Measurements from ENCODE around the gene CERS4. TPM values are rescaled to one million over a fixed set of nuclear protein-coding genes. Genes with fewer than 3 reads are reported as not detected.

CERS4 gene
- total and polyA plus RNA-seq, 2 donors (not counting 1 experiment from before 2014, with no cell fraction given): 104 to 125 TPM

DNA sequence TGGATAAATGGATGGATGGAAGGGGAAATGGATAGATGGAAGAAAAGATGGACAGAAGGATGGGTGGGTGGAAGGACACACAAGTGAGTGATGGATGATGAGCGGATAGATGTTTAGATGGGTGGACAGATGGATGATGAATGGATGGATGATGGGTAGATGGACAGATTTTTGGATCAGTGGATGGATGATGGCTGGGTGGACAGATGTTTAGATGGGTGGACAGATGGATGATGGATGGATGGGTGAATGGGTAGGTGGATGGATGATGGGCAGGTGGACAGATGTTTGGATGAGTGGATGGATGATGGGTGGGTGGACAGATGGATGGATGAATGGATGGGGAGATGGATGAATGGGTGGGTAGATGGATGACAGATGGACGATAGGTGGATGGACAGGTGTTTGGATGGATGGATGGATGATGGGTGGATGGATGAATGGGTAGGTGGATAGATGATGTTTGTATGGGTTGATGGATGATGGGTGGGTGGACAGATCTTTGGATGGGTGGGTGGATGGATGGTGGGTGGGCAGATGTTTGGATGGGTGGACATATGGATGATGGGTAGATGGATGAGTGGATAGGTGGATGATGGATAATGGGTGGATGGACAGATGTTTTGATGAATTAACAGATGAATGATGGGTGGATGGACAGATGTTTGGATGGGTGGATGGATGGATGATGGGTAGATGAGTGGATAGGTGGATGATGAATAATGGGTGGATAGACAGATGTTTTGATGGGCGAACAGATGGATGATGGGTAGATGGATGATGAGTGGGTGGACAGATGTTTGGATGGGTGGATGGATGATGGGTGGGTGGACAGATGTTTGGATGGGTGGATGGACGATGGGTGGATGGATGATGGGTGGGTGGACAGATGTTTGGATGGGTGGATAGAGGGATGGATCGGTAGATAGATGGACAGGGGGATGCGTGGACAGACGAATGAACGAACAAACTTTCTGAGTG is 39.5 kb downstream of the CERS4 start:
- no peak for DNase-seq
- no peak for ATAC-seq (ENCODE audit: low read depth)
- intact Hi-C loops (cut with micrococcal nuclease): no loop called here
- H3K9me3 ChIP-seq (ENCODE audit: control extremely low read depth in 1 of 3, control insufficient read depth in 2 of 3, insufficient read depth in 1 of 3, low read length in 2 of 3): peaks cover 0 to under 1% (median 0%) of the 10 kb centered on the region in 3 donors
- ChIA-PET POLR2A (no interaction called here), CTCF (no interaction called here)
- no peaks in the 10 kb centered on the region for H3K27me3 Mint-ChIP-seq
- no peaks in the 10 kb centered on the region for H3K9me3 Mint-ChIP-seq (ENCODE audit: insufficient read depth)
- H3K4me1 ChIP-seq (ENCODE audit: control insufficient read depth in 2 of 2, insufficient read depth in 2 of 2, low read length in 2 of 2): peaks cover 5 to 7% of the 10 kb centered on the region in 2 donors
- no peak overlapping the region for H3K9ac ChIP-seq (ENCODE audit: low read length)
- H3K36me3 ChIP-seq (replicated peaks in 1 of 2; ENCODE audit: control extremely low read depth in 1 of 2, control insufficient read depth in 1 of 2, extremely low read depth in 1 of 2, insufficient read depth in 2 of 2, low read length in 1 of 2): peaks cover 0 to 10% of the 10 kb centered on the region in 2 experiments
- H3K79me2 ChIP-seq (ENCODE audit: control insufficient read depth, insufficient read depth, low read length): peaks cover 24% of the 10 kb centered on the region
- no peaks in the 10 kb centered on the region for H3K27me3 ChIP-seq (replicated peaks in 1 of 4; ENCODE audit: control extremely low read depth in 1 of 4, control insufficient read depth in 3 of 4, insufficient read depth in 4 of 4, low read length in 3 of 4)
- H2AFZ ChIP-seq (ENCODE audit: insufficient read depth, low read depth, low read length, poor library complexity, severe bottlenecking): no peak overlapping the region
- no peak overlapping the region for H3K4me3 ChIP-seq (ENCODE audit: control extremely low read depth in 1 of 5, extremely low read depth in 1 of 5, insufficient read depth in 1 of 5, low read depth in 2 of 5, low read length in 4 of 5)
- no peak overlapping the region for H3K4me2 ChIP-seq (replicated peaks; ENCODE audit: low read depth, low read length, poor library complexity, severe bottlenecking)
- H3K4me3 Mint-ChIP-seq: no peak overlapping the region
- TF ChIP-seq, protein P1, sequence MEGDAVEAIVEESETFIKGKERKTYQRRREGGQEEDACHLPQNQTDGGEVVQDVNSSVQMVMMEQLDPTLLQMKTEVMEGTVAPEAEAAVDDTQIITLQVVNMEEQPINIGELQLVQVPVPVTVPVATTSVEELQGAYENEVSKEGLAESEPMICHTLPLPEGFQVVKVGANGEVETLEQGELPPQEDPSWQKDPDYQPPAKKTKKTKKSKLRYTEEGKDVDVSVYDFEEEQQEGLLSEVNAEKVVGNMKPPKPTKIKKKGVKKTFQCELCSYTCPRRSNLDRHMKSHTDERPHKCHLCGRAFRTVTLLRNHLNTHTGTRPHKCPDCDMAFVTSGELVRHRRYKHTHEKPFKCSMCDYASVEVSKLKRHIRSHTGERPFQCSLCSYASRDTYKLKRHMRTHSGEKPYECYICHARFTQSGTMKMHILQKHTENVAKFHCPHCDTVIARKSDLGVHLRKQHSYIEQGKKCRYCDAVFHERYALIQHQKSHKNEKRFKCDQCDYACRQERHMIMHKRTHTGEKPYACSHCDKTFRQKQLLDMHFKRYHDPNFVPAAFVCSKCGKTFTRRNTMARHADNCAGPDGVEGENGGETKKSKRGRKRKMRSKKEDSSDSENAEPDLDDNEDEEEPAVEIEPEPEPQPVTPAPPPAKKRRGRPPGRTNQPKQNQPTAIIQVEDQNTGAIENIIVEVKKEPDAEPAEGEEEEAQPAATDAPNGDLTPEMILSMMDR (IDR thresholded peaks at IDR 0.05): no peak
- TF ChIP-seq EZH2 (IDR thresholded peaks at IDR 0.05; ENCODE audit: borderline replicate concordance, insufficient read depth, low read depth, low read length, poor library complexity, severe bottlenecking): no peak
- peaks cover 18% of the 10 kb centered on the region for H3K4me1 Mint-ChIP-seq
- over 99% methylated on average over 8 of the region's 8 CpGs for whole genome bisulfite sequencing (ENCODE audit: insufficient coverage)
- H3K27ac Mint-ChIP-seq: peak overlapping the region; percentile 11
- H4K20me1 ChIP-seq (ENCODE audit: control insufficient read depth, insufficient read depth, low read length, poor library complexity, severe bottlenecking): peaks cover 24% of the 10 kb centered on the region
- no peak overlapping the region for H3K27ac ChIP-seq (ENCODE audit: low read length in 2 of 2)

DNA sequence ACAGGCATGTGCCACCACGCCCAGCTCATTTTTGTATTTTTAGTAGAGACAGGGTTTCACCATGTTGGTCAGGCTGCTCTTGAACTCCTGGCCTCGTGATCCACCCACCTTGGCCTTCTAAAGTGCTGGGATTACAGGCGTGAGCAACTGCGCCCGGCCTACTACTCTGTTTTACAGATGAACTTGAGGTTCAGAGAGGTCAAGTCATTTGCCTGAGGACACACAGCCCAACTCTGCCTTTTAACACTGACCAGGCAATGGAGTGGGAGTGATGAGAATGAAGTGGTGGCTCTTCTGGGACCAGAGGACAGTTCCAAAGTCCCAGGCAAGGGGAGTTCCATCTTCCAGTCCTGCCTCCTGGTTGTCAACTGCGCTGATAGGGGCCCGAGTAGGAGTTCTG is 41.4 kb downstream of the CERS4 start:
- CTCF ChIA-PET: interaction anchor here (1.1 to 5.4 kb wide), 5 partner anchors 12 to 280 kb away, joined by 4 to 62 read pairs (median 7); no protein-coding TSS in a partner anchor

More for the DNA sequence above, 41.4 kb downstream of the CERS4 start:
- POLR2A ChIA-PET: interaction anchor here (0.6 to 0.8 kb wide), 2 partner anchors 96 to 330 kb away, joined by 3 read pairs; no protein-coding TSS in a partner anchor
- Histone ChIP-seq H3K4me1 (ENCODE audit: control insufficient read depth in 2 of 2, insufficient read depth in 2 of 2, low read length in 2 of 2) (peaks cover 5 to 7% of the 10 kb centered on the region in 2 donors), H3K79me2 (ENCODE audit: control insufficient read depth, insufficient read depth, low read length) (peaks cover 25% of the 10 kb centered on the region), H3K9me3 (ENCODE audit: control extremely low read depth in 1 of 3, control insufficient read depth in 2 of 3, insufficient read depth in 1 of 3, low read length in 2 of 3) (no peaks in the 10 kb centered on the region), H3K4me2 (replicated peaks; ENCODE audit: low read depth, low read length, poor library complexity, severe bottlenecking) (no peak overlapping the region), H3K36me3 (replicated peaks in 1 of 2; ENCODE audit: control extremely low read depth in 1 of 2, control insufficient read depth in 1 of 2, extremely low read depth in 1 of 2, insufficient read depth in 2 of 2, low read length in 1 of 2) (peaks cover 0 to 23% of the 10 kb centered on the region in 2 experiments), H2AFZ (ENCODE audit: insufficient read depth, low read depth, low read length, poor library complexity, severe bottlenecking) (no peak overlapping the region), H3K27me3 (replicated peaks in 1 of 4; ENCODE audit: control extremely low read depth in 1 of 4, control insufficient read depth in 3 of 4, insufficient read depth in 4 of 4, low read length in 3 of 4) (no peaks in the 10 kb centered on the region), H4K20me1 (ENCODE audit: control insufficient read depth, insufficient read depth, low read length, poor library complexity, severe bottlenecking) (peaks cover 30% of the 10 kb centered on the region), H3K4me3 (ENCODE audit: control extremely low read depth in 1 of 5, extremely low read depth in 1 of 5, insufficient read depth in 1 of 5, low read depth in 2 of 5, low read length in 4 of 5) (no peak overlapping the region), H3K9ac (ENCODE audit: low read length) (no peak overlapping the region), H3K27ac (ENCODE audit: low read length in 2 of 2) (no peak overlapping the region)
- Mint-ChIP-seq H3K4me1 (peaks cover 10% of the 10 kb centered on the region), H3K27me3 (no peaks in the 10 kb centered on the region), H3K9me3 (ENCODE audit: insufficient read depth) (no peaks in the 10 kb centered on the region), H3K4me3 (no peak overlapping the region), H3K27ac (no peak overlapping the region)
- DNase-seq: no peak
- ATAC-seq (ENCODE audit: low read depth): no peak
- intact Hi-C loops (cut with micrococcal nuclease): no loop called here
- TF ChIP-seq EZH2 (IDR thresholded peaks at IDR 0.05; ENCODE audit: borderline replicate concordance, insufficient read depth, low read depth, low read length, poor library complexity, severe bottlenecking): no peak
- TF ChIP-seq, protein P1 (IDR thresholded peaks at IDR 0.05): no peak
- WGBS (ENCODE audit: insufficient coverage): 100% methylated on average over 3 of the region's 7 CpGs
